ENCODE results near the gene ZNF580.

The ZNF580 gene

GRCh38 chr19:55676889-55677505 is 36.2 kb downstream of the ZNF580 start:
- H3K36me3 ChIP-seq (ENCODE audit: control insufficient read depth, insufficient read depth, low read length, severe bottlenecking) = peaks cover 25% of the 10 kb centered on the region

GRCh38 chr19:55677572-55678028 is 36.8 kb downstream of the ZNF580 start:
- no peaks in the 10 kb centered on the region for H3K9me3 ChIP-seq (ENCODE audit: control insufficient read depth, low read length)

More at GRCh38 chr19:55676889-55677505, 36.2 kb downstream of the ZNF580 start:
- peak overlapping the region; percentile 99 for H3K9ac ChIP-seq (ENCODE audit: low read length)
- DNase-seq (ENCODE audit: low read depth) = no peak
- peaks cover 52% of the 10 kb centered on the region for H3K4me1 ChIP-seq (ENCODE audit: control insufficient read depth, insufficient read depth, low read length)
- no peaks in the 10 kb centered on the region for H3K27me3 ChIP-seq (replicated peaks; ENCODE audit: control insufficient read depth, insufficient read depth, low read length)
- no peaks in the 10 kb centered on the region for H3K9me3 ChIP-seq (ENCODE audit: control insufficient read depth, low read length)
- peak overlapping the region; percentile 99 for H3K4me3 ChIP-seq (ENCODE audit: low read length)

GRCh38 chr19:55678121-55678671 is 37.4 kb downstream of the ZNF580 start:
- H3K9ac ChIP-seq (ENCODE audit: low read length) = peak overlapping the region; percentile 13
- H3K9me3 ChIP-seq (ENCODE audit: control insufficient read depth, low read length) = no peaks in the 10 kb centered on the region
- peaks cover 27% of the 10 kb centered on the region for H3K36me3 ChIP-seq (ENCODE audit: control insufficient read depth, insufficient read depth, low read length, severe bottlenecking)

More at GRCh38 chr19:55677572-55678028, 36.8 kb downstream of the ZNF580 start:
- H3K4me1 ChIP-seq (ENCODE audit: control insufficient read depth, insufficient read depth, low read length) = peaks cover 53% of the 10 kb centered on the region
- no peak for DNase-seq (ENCODE audit: low read depth)
- H3K9ac ChIP-seq (ENCODE audit: low read length) = peak overlapping the region; percentile 13
- no peak overlapping the region for H3K4me3 ChIP-seq (ENCODE audit: low read length)
- no peaks in the 10 kb centered on the region for H3K27me3 ChIP-seq (replicated peaks; ENCODE audit: control insufficient read depth, insufficient read depth, low read length)
- H3K36me3 ChIP-seq (ENCODE audit: control insufficient read depth, insufficient read depth, low read length, severe bottlenecking) = peaks cover 28% of the 10 kb centered on the region

GRCh38 chr19:55679343-55680257 is 38.8 kb downstream of the ZNF580 start:
- no peak overlapping the region for H3K4me3 ChIP-seq (ENCODE audit: low read length)
- H3K4me1 ChIP-seq (ENCODE audit: control insufficient read depth, insufficient read depth, low read length) = peaks cover 49% of the 10 kb centered on the region
- DNase-seq (ENCODE audit: low read depth) = no peak
- no peak overlapping the region for H3K9ac ChIP-seq (ENCODE audit: low read length)
- peaks cover 34% of the 10 kb centered on the region for H3K36me3 ChIP-seq (ENCODE audit: control insufficient read depth, insufficient read depth, low read length, severe bottlenecking)
- H3K27me3 ChIP-seq (replicated peaks; ENCODE audit: control insufficient read depth, insufficient read depth, low read length) = no peaks in the 10 kb centered on the region
- no peaks in the 10 kb centered on the region for H3K9me3 ChIP-seq (ENCODE audit: control insufficient read depth, low read length)

More at GRCh38 chr19:55678121-55678671, 37.4 kb downstream of the ZNF580 start:
- DNase-seq (ENCODE audit: low read depth) = no peak
- H3K4me3 ChIP-seq (ENCODE audit: low read length) = no peak overlapping the region
- H3K27me3 ChIP-seq (replicated peaks; ENCODE audit: control insufficient read depth, insufficient read depth, low read length) = no peaks in the 10 kb centered on the region
- H3K4me1 ChIP-seq (ENCODE audit: control insufficient read depth, insufficient read depth, low read length) = peaks cover 53% of the 10 kb centered on the region

GRCh38 chr19:55680339-55681130 is 39.7 kb downstream of the ZNF580 start:
- H3K27me3 ChIP-seq (replicated peaks; ENCODE audit: control insufficient read depth, insufficient read depth, low read length) = no peaks in the 10 kb centered on the region
- no peak for DNase-seq (ENCODE audit: low read depth)
- H3K9me3 ChIP-seq (ENCODE audit: control insufficient read depth, low read length) = no peaks in the 10 kb centered on the region
- peaks cover 44% of the 10 kb centered on the region for H3K36me3 ChIP-seq (ENCODE audit: control insufficient read depth, insufficient read depth, low read length, severe bottlenecking)
- H3K4me1 ChIP-seq (ENCODE audit: control insufficient read depth, insufficient read depth, low read length) = peaks cover 49% of the 10 kb centered on the region
- H3K4me3 ChIP-seq (ENCODE audit: low read length) = no peak overlapping the region
- no peak overlapping the region for H3K9ac ChIP-seq (ENCODE audit: low read length)

- H3K27me3 ChIP-seq (replicated peaks; ENCODE audit: control insufficient read depth, insufficient read depth, low read length) = no peaks in the 10 kb centered on the region
These were observed 40.6 kb downstream of the ZNF580 start for GRCh38 chr19:55681131-55682092.

GRCh38 chr19:55683449-55684261 is 42.9 kb downstream of the ZNF580 start:
- Histone ChIP-seq H3K36me3 (ENCODE audit: control insufficient read depth, insufficient read depth, low read length, severe bottlenecking) (peaks cover 48% of the 10 kb centered on the region), H3K4me1 (ENCODE audit: control insufficient read depth, insufficient read depth, low read length) (peaks cover 25% of the 10 kb centered on the region), H3K9ac (ENCODE audit: low read length) (no peak overlapping the region), H3K27me3 (replicated peaks; ENCODE audit: control insufficient read depth, insufficient read depth, low read length) (no peaks in the 10 kb centered on the region), H3K4me3 (ENCODE audit: low read length) (no peak overlapping the region), H3K9me3 (ENCODE audit: control insufficient read depth, low read length) (no peaks in the 10 kb centered on the region)
- DNase-seq (ENCODE audit: low read depth) = no peak

More at GRCh38 chr19:55681131-55682092, 40.6 kb downstream of the ZNF580 start:
- Histone ChIP-seq H3K9ac (ENCODE audit: low read length) (peak overlapping the region; percentile 7), H3K4me3 (ENCODE audit: low read length) (no peak overlapping the region), H3K36me3 (ENCODE audit: control insufficient read depth, insufficient read depth, low read length, severe bottlenecking) (peaks cover 52% of the 10 kb centered on the region), H3K9me3 (ENCODE audit: control insufficient read depth, low read length) (no peaks in the 10 kb centered on the region), H3K4me1 (ENCODE audit: control insufficient read depth, insufficient read depth, low read length) (peaks cover 42% of the 10 kb centered on the region)
- DNase-seq (ENCODE audit: low read depth) = peak; percentile 16

- DNase-seq (ENCODE audit: low read depth) = no peak
- Histone ChIP-seq H3K9me3 (ENCODE audit: control insufficient read depth, low read length) (no peaks in the 10 kb centered on the region), H3K4me3 (ENCODE audit: low read length) (no peak overlapping the region), H3K36me3 (ENCODE audit: control insufficient read depth, insufficient read depth, low read length, severe bottlenecking) (peaks cover 51% of the 10 kb centered on the region), H3K27me3 (replicated peaks; ENCODE audit: control insufficient read depth, insufficient read depth, low read length) (no peaks in the 10 kb centered on the region), H3K4me1 (ENCODE audit: control insufficient read depth, insufficient read depth, low read length) (peaks cover 22% of the 10 kb centered on the region), H3K9ac (ENCODE audit: low read length) (no peak overlapping the region)
These were observed 44.3 kb downstream of the ZNF580 start for GRCh38 chr19:55684946-55685681.

GRCh38 chr19:55685776-55686175 is 45.0 kb downstream of the ZNF580 start:
- Histone ChIP-seq H3K9ac (ENCODE audit: low read length) (no peak overlapping the region), H3K27me3 (replicated peaks; ENCODE audit: control insufficient read depth, insufficient read depth, low read length) (no peaks in the 10 kb centered on the region), H3K4me1 (ENCODE audit: control insufficient read depth, insufficient read depth, low read length) (peaks cover 16% of the 10 kb centered on the region), H3K9me3 (ENCODE audit: control insufficient read depth, low read length) (no peaks in the 10 kb centered on the region), H3K4me3 (ENCODE audit: low read length) (no peak overlapping the region), H3K36me3 (ENCODE audit: control insufficient read depth, insufficient read depth, low read length, severe bottlenecking) (peaks cover 58% of the 10 kb centered on the region)
- no peak for DNase-seq (ENCODE audit: low read depth)

Data from adipocyte (in vitro differentiated cells).